Stimulated activated memory B cell treated with anti-CD40 and anti-IgM and Interleukin-4, amounts not matched to agents 10 μg/mL and 1 μg/mL and 100 μg/mL, for 72 hours (primary cell): Measurements from ENCODE around the gene TCEAL5.
"Not testable (repeated sequence)": the region's sequence is repeated elsewhere in the genome, so short reads cannot be mapped to it uniquely, and the experiment has no call there.

ENCODE experiments used
- ATAC-seq: fragments of 150-1000 bp; cut with Tn5 transposase; 2 replicates; pipeline ENCODE4 v1.10.0; 2021
- H3K27ac Mint-ChIP-seq: one replicate; pipeline ENCODE4 v1.8.0; 2022; ENCODE audit warnings: mild to moderate bottlenecking, mixed read lengths
- H3K27me3 Mint-ChIP-seq: one replicate; pipeline ENCODE4 v1.8.0; 2022; ENCODE audit warnings: mixed read lengths
- H3K36me3 Mint-ChIP-seq: one replicate; pipeline ENCODE4 v1.8.0; 2022; ENCODE audit warnings: mixed read lengths
- H3K4me1 Mint-ChIP-seq: one replicate; pipeline ENCODE4 v1.8.0; 2022; ENCODE audit warnings: mixed read lengths
- H3K4me3 Mint-ChIP-seq: one replicate; pipeline ENCODE4 v1.8.0; 2022; ENCODE audit warnings: mild to moderate bottlenecking, moderate library complexity, mixed read lengths
- H3K9me3 Mint-ChIP-seq: one replicate; pipeline ENCODE4 v1.8.0; 2022; ENCODE audit warnings: mixed read lengths

Gene TCEAL5

DNA sequence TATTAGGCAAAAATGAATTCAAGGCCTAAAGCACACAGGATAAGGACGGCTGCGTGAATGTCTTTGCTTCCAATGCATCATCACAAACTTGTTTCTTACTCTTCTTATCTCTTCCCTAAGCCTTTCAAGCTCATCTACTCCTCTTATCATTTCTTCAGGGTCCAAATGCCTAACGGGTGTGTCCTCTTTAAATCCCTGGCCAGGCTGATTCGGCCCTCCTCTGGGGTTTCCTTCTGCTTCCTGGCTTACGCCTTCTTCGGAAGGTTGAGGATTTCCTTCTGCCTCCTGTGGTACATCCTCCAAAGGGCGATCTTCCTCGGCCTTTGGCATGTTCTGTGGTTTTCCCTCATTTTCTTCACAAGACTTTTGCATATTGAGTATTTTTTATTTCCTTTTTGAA lies 22.9 kb downstream of the TCEAL5 start:
- no peaks in the 10 kb centered on the region for H3K9me3 Mint-ChIP-seq
- peak overlapping the region; percentile 87 for H3K4me3 Mint-ChIP-seq
- peaks cover 11% of the 10 kb centered on the region for H3K36me3 Mint-ChIP-seq
- H3K27ac Mint-ChIP-seq = peak overlapping the region; percentile 87
- ATAC-seq = no peak
- peaks cover 17% of the 10 kb centered on the region for H3K4me1 Mint-ChIP-seq
- no peaks in the 10 kb centered on the region for H3K27me3 Mint-ChIP-seq

DNA sequence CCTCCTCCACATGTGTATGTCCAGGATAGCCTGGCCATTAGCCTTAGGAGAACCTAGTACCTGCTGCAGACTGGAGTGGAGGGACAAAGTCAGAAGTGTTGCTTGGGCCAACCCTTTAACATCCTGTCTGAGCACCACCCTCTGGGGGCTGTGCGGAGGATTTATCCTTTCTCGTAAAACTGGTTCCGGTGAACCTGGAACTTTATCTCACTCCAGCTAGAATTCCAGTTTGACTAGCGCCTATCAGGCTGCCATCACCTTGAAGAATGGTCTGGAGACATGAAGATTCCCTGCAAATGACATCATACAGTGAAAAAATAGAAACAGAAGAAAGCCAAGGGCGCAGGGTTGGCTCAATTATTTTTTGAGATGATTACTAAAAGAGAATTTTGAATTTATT lies 25.6 kb downstream of the TCEAL5 start:
- ATAC-seq = no peak
- no peaks in the 10 kb centered on the region for H3K27me3 Mint-ChIP-seq
- H3K9me3 Mint-ChIP-seq = no peaks in the 10 kb centered on the region
- no peak overlapping the region for H3K4me3 Mint-ChIP-seq
- no peak overlapping the region for H3K27ac Mint-ChIP-seq
- peaks cover 17% of the 10 kb centered on the region for H3K4me1 Mint-ChIP-seq
- H3K36me3 Mint-ChIP-seq = peaks cover 11% of the 10 kb centered on the region

DNA sequence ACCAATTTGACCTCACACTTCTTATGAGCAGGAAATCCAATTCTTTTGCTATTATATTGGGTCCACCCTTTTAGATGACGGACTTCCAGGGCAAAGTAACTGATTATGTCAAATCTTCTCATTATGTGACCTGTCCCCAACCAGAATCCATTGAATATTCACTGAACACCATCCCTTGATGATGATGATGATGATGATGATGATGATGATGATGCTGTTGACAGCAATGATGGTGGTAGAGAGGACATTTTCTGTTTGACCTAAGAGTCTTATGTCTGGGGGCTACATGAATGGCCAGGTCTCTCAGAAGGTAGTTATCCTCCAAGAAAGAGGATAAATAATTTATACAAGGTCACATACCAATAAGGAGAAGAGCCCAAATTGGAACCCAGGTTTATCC lies 26.7 kb downstream of the TCEAL5 start:
- no peak overlapping the region for H3K27ac Mint-ChIP-seq
- H3K4me1 Mint-ChIP-seq = peaks cover 12% of the 10 kb centered on the region
- no peaks in the 10 kb centered on the region for H3K27me3 Mint-ChIP-seq
- H3K36me3 Mint-ChIP-seq = peaks cover 7% of the 10 kb centered on the region
- H3K9me3 Mint-ChIP-seq = no peaks in the 10 kb centered on the region
- no peak overlapping the region for H3K4me3 Mint-ChIP-seq
- no peak for ATAC-seq

DNA sequence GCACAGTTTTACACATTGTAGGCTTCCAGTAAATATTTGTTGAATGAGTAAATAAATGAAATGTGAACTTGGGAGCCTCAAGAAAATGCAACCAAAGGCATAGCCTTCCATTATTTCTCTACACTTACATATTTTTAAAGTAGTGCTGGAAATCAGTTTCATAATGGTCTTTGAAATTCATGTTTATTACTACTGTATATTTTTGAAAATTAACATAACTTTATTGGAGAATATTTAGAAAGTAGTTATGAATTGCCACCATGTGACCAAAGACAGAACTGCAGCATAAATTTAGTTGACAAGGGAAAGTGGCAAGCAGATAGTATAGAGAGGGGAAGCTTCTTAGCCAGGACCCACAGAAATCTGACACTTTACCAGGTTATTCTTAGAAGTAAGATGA lies 28.0 kb downstream of the TCEAL5 start:
- ATAC-seq = no peak
- Mint-ChIP-seq H3K9me3 (no peaks in the 10 kb centered on the region), H3K4me1 (peaks cover under 1% of the 10 kb centered on the region), H3K36me3 (no peaks in the 10 kb centered on the region), H3K4me3 (no peak overlapping the region), H3K27ac (no peak overlapping the region), H3K27me3 (no peaks in the 10 kb centered on the region)

DNA sequence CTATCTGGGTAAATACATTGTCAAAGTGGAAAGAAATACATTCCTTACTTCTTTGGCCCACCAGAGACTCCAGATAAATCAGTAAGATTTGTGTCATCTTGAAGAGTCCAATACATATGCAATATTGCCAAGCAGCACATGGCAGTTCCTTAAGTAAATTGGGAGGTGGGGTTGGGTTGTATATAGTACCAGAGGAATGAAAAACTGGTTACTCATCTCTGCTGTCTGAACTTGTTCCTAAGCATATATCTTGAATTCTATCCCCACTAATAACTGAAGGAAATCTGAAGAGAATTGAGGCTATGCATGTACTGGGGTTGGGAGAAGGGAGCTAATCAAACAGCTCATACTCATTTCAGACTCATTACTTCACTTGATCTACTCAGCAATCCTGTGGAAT lies 36.4 kb downstream of the TCEAL5 start:
- H3K27ac Mint-ChIP-seq = no peak overlapping the region
- H3K4me3 Mint-ChIP-seq = no peak overlapping the region
- no peaks in the 10 kb centered on the region for H3K9me3 Mint-ChIP-seq
- peaks cover 16% of the 10 kb centered on the region for H3K27me3 Mint-ChIP-seq
- no peaks in the 10 kb centered on the region for H3K4me1 Mint-ChIP-seq
- no peaks in the 10 kb centered on the region for H3K36me3 Mint-ChIP-seq
- ATAC-seq = no peak

DNA sequence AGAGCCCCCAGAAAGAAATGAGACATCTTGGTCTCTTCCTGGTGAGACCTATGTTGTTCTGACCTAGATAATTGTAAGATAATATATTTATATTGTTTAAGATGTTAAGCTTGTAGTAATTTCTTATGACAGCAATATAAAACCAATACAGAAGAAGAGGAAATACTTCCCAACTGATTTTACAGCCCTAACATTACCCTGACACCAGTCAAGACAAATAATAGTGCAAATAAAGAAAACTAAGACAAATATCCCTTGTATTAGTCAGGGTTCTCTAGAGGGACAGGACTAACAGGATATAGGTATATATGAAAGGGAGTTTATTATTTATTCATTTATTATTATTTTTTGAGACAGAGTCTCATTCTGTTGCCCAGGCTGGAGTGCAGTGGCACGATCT lies 40.3 kb downstream of the TCEAL5 start:
- H3K4me1 Mint-ChIP-seq = no peaks in the 10 kb centered on the region
- H3K27me3 Mint-ChIP-seq = no peaks in the 10 kb centered on the region
- no peaks in the 10 kb centered on the region for H3K9me3 Mint-ChIP-seq
- no peak for ATAC-seq
- H3K27ac Mint-ChIP-seq = no peak overlapping the region
- H3K4me3 Mint-ChIP-seq = no peak overlapping the region
- H3K36me3 Mint-ChIP-seq = no peaks in the 10 kb centered on the region

DNA sequence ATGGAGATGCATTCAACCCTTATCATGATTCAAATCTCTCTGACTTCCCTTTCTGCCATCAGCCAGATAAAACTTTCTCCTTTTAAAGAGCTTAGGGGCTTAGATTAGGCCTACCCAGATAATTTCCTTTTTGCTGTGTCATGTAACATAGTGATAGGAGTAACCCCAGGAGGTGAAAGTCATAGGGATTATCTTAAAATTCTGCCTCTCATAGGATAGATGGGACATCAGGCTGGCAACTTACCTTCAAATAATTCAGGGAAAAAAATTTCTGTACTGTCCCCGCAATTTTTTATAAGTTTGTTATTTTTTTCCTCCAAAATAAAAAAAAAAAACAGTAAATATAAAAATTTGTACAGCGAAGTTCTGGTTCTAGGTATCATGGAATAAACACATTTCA lies 40.9 kb downstream of the TCEAL5 start:
- H3K27me3 Mint-ChIP-seq, H3K27ac Mint-ChIP-seq, H3K36me3 Mint-ChIP-seq, H3K9me3 Mint-ChIP-seq, H3K4me3 Mint-ChIP-seq, ATAC-seq, H3K4me1 Mint-ChIP-seq: not testable (repeated sequence)

DNA sequence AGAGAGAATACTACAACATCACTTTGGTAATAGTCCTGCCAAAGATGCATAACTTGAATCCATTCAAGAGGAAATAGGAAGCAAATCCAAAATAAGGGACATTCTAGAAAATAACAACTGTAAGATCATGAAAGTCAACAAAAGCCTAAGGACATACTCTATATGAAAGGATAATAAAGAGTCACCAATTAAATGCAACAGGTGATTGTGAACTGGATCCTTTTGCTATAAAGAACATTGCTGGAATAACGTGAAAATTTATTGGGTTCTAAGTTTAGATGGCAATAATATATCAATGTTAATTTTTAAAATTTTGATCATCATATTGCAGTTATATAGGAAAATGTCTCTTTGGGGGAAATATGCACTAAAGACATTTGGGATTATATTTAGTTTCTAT lies 41.7 kb downstream of the TCEAL5 start:
- H3K4me1 Mint-ChIP-seq = no peaks in the 10 kb centered on the region
- H3K27me3 Mint-ChIP-seq = no peaks in the 10 kb centered on the region
- no peaks in the 10 kb centered on the region for H3K36me3 Mint-ChIP-seq
- H3K9me3 Mint-ChIP-seq = no peaks in the 10 kb centered on the region
- no peak overlapping the region for H3K27ac Mint-ChIP-seq
- H3K4me3 Mint-ChIP-seq = no peak overlapping the region
- no peak for ATAC-seq

DNA sequence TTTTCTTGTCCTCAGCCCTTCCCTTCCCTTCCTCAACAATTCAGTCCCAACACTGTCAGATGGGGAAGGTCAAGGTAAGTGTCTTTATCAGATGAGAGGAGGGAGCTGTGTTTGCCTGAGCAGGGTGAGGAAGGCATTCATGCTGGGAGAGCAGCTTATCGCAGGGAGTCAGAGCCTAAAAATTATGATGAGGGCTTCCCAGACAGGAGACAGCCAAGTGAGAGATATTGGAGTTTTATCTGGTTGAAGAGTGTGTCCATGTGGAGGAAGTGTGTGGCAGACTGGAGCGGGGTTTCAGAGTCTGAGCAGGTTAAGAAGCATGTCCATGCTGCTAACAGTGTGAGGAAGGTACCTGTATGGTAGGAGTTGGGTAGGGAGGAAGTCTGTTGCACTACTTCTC lies 43.3 kb downstream of the TCEAL5 start:
- H3K36me3 Mint-ChIP-seq = no peaks in the 10 kb centered on the region
- ATAC-seq = no peak
- no peak overlapping the region for H3K4me3 Mint-ChIP-seq
- H3K27ac Mint-ChIP-seq = no peak overlapping the region
- H3K9me3 Mint-ChIP-seq = no peaks in the 10 kb centered on the region
- H3K4me1 Mint-ChIP-seq = no peaks in the 10 kb centered on the region
- no peaks in the 10 kb centered on the region for H3K27me3 Mint-ChIP-seq

DNA sequence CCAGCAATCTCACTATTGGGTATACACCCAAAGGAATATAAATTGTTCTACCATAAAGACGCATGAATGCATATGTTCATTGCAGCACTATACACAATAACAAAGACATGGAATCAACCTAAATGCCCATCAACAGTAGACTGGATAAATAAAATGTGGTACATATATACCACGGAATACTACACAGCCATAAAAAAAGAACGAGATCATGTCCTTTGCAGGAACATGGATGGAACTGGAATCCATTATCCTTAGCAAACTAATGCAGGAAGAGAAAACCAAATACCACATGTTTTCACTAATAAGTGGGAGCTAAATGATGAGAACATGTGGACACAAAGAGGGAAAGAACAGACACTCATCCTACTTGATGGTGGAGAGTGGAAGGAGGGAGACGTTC lies 50.6 kb downstream of the TCEAL5 start:
- H3K4me1 Mint-ChIP-seq, H3K9me3 Mint-ChIP-seq, H3K27me3 Mint-ChIP-seq, ATAC-seq, H3K36me3 Mint-ChIP-seq, H3K4me3 Mint-ChIP-seq, H3K27ac Mint-ChIP-seq: not testable (repeated sequence)
